Endothelial cell of umbilical vein (primary cell): ENCODE data around the gene C3orf62. TPM values are rescaled to one million over a fixed set of nuclear protein-coding genes. Genes with fewer than 3 reads are reported as not detected.

Experiments used
- BruUV-seq: library from RNA; stranded (reverse); fragments of 400-500 nt; replicated peaks from 2 replicates; lab custom pipeline; 2021; lab: Mats Ljungman, UMichigan
- CTCF ChIA-PET: fragments of 300-600, 350-600 bp; sonication (Branson Sonifier 250); formaldehyde crosslinking; loops from one replicate; lab custom pipeline; 2021; ENCODE audit warnings: antibody characterized with exemption, inconsistent platforms; lab: Charles Lee
- POLR2A ChIA-PET: fragments of 300-600, 350-600 bp; sonication (Branson Sonifier 250); formaldehyde crosslinking; loops from one replicate; lab custom pipeline; 2021; ENCODE audit warnings: antibody characterized with exemption, inconsistent platforms; lab: Charles Lee
- DNase-seq: peaks from one replicate; pipeline ENCODE4 v3.0.0-alpha.2; 2011; ENCODE audit warnings: low read depth, low spot score
- FAIRE-seq: peaks from 2 replicates; lab custom pipeline; 2011; peaks lifted over from hg19 to GRCh38; lab: Jason Lieb, UNC
- H2AFZ ChIP-seq: 2 replicates; pipeline ENCODE4 v1.6.0; 2012; ENCODE audit warnings: low read depth, low read length, control low read depth, inconsistent platforms
- H3K27ac ChIP-seq: 2 replicates; pipeline ENCODE4 v1.5.1; 2011; ENCODE audit warnings: low read depth, mild to moderate bottlenecking, control low read depth, low read length, moderate library complexity; ENCODE audit not compliant: insufficient read depth
- H3K27me3 ChIP-seq, 2 experiments: 2 replicates each; pipeline versions ENCODE4 v1.6.0 to v1.6.1; 2011; ENCODE audit warnings: low read length in 2 of 2, mixed read lengths in 1 of 2; ENCODE audit not compliant: control insufficient read depth in 2 of 2, insufficient read depth in 2 of 2
- H3K36me3 ChIP-seq, 2 experiments: 2 replicates in 1 of 2; 3 replicates in 1 of 2; pipeline ENCODE4 v1.5.1; 2011; ENCODE audit warnings: low read length in 2 of 2, mild to moderate bottlenecking in 1 of 2, moderate library complexity in 1 of 2; ENCODE audit not compliant: control insufficient read depth in 2 of 2, insufficient read depth in 2 of 2; ENCODE audit errors: extremely low read depth in 1 of 2
- H3K4me1 ChIP-seq: 3 replicates; pipeline ENCODE4 v1.5.1; 2011; ENCODE audit warnings: mild to moderate bottlenecking, low read length; ENCODE audit not compliant: control insufficient read depth, insufficient read depth; ENCODE audit errors: extremely low read depth
- H3K4me2 ChIP-seq: 2 replicates; pipeline ENCODE4 v1.6.1; 2011; ENCODE audit warnings: low read length, control low read depth, mixed read lengths; ENCODE audit not compliant: insufficient read depth
- H3K4me3 ChIP-seq, 3 experiments: fragments of 200-600 bp in 1 of 3; sonication (generic), shearing (Covaris generic) in 1 of 3; replicated peaks in 1 of 3; 2 replicates each; pipeline ENCODE4 v1.5.1; 2011 to 2016; ENCODE audit warnings: control low read depth in 3 of 3, low read length in 3 of 3, mild to moderate bottlenecking in 2 of 3, inconsistent platforms in 1 of 3, low read depth in 1 of 3, moderate library complexity in 1 of 3; ENCODE audit not compliant: insufficient read depth in 1 of 3
- H3K79me2 ChIP-seq: 2 replicates; pipeline ENCODE4 v1.6.0; 2012; ENCODE audit warnings: low read length, inconsistent platforms; ENCODE audit not compliant: control insufficient read depth, insufficient read depth
- H3K9ac ChIP-seq: replicated peaks from 2 replicates; pipeline ENCODE3; 2011; ENCODE audit warnings: low read length, control low read depth; ENCODE audit not compliant: insufficient read depth; ENCODE audit errors: extremely low read depth
- H3K9me1 ChIP-seq: replicated peaks from 3 replicates; pipeline ENCODE4 v1.6.0; 2011; ENCODE audit warnings: mild to moderate bottlenecking, low read length; ENCODE audit not compliant: control insufficient read depth, insufficient read depth; ENCODE audit errors: extremely low read depth
- H3K9me3 ChIP-seq: replicated peaks from 2 replicates; pipeline ENCODE4 v1.5.1; 2012; ENCODE audit warnings: low read length, inconsistent platforms; ENCODE audit not compliant: control insufficient read depth, insufficient read depth
- H4K20me1 ChIP-seq: replicated peaks from 2 replicates; pipeline ENCODE3; 2011; ENCODE audit warnings: mild to moderate bottlenecking, low read length; ENCODE audit not compliant: control insufficient read depth, insufficient read depth; ENCODE audit errors: extremely low read depth
- EZH2 ChIP-seq: IDR thresholded peaks from 2 replicates; pipeline ENCODE4 v1.6.1; 2012; ENCODE audit warnings: borderline replicate concordance, low read depth, mild to moderate bottlenecking, moderate library complexity, low read length, inconsistent platforms; ENCODE audit not compliant: severe bottlenecking
- JUN ChIP-seq: IDR thresholded peaks from 2 replicates; pipeline ENCODE4 v1.6.1; 2011; ENCODE audit warnings: borderline replicate concordance, low read depth; ENCODE audit not compliant: insufficient read length, insufficient read depth
- MYC ChIP-seq: IDR thresholded peaks from one replicate; pipeline ENCODE4 v1.6.1; 2011; ENCODE audit warnings: mild to moderate bottlenecking, low read depth, low read length
- POLR2AphosphoS5 ChIP-seq: IDR thresholded peaks from 2 replicates; pipeline ENCODE4 v1.6.1; 2012; ENCODE audit warnings: low read depth, mild to moderate bottlenecking, control low read depth, low read length, moderate library complexity; ENCODE audit not compliant: insufficient read depth
- dilution Hi-C: fragments of 300-500 bp; cut with MboI; formaldehyde crosslinking; loops from one replicate; pipeline ENCODE4 v1.15.0; 2019; ENCODE audit warnings: low sequenced_read_pairs; ENCODE audit not compliant: extremely low pct_ligation_motif_present
- intact Hi-C: fragments of 100-400 bp; cut with micrococcal nuclease; formaldehyde crosslinking; loops from one replicate; pipeline ENCODE4 v1.10.0; 2022
- polyA plus RNA-seq, 4 experiments: library from polyadenylated mRNA; depleted of rRNA in 3 of 4; stranded (reverse) in 3 of 4; unstranded in 1 of 4; fragments of >200 nt; gene quantifications; 2 replicates each; pipeline versions ENCODE4 v1.2.1 to v1.2.3, GENCODE V29; 2011 to 2012; ENCODE audit warnings: missing spikeins in 1 of 4
- total RNA-seq: library from RNA; stranded (reverse); gene quantifications from 2 replicates; pipeline ENCODE4 v1.2.3, GENCODE V29; 2021
- TF ChIP-seq, protein P1 (sequence below): IDR thresholded peaks from 2 replicates; pipeline ENCODE4 v1.6.1; 2011; ENCODE audit not compliant: insufficient read depth, insufficient read length
- TF ChIP-seq, protein P2 (sequence below), 2 donors: IDR thresholded peaks; 1 replicate in 1 of 2; 2 replicates in 1 of 2; pipeline ENCODE4 v1.5.1; 2011; ENCODE audit warnings: low read length in 2 of 2, mild to moderate bottlenecking in 2 of 2, moderate library complexity in 2 of 2, control low read depth in 1 of 2, inconsistent platforms in 1 of 2, low read depth in 1 of 2; ENCODE audit not compliant: insufficient read depth in 1 of 2; ENCODE audit errors: extremely low read depth in 1 of 2

The C3orf62 gene
- total and polyA plus RNA-seq, 2 donors (not counting 3 experiments of a cell fraction or from before 2014, with no cell fraction given): 2.8 to 5.6 TPM

DNA sequence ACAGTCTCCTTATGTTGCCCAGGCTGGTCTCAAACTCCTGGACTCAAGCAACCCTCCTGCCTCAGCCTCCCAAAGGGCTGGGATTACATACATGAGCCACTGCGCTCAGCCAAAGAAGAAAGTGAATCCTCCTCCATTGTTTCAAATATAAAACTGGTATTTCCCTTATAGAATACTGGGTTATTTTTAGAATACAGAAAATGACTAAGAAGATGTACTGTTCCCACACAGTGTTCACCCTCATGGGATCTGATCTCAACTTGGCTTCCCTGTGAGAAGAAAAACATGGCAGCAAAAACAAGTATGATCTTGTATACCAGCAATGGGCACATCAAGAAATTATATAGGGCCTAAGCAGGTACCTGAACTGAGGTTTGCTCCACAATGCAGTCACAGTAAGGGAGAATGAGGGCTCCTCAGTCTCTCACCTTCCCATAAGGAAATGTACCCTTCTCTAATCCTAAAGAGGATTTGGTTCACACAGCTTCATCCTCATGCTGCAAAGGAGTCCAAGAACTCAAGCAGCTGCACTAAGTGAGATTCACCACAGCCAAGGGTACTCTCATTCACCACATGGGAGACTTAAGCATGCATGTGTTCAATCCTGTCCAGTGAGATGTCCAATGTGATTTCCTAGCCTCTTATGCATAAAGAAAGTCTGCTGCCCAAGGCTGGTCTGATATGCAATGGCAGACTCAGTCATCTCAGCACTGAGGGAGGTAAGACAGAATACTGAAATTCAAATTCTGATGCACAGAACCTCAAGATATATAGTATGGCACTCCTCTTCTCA lies 37.1 kb upstream of the C3orf62 start:
- no TSS peak for BruUV-seq

More for the DNA sequence above, 37.1 kb upstream of the C3orf62 start:
- no peak overlapping the region for H3K4me2 ChIP-seq
- ChIA-PET POLR2A (interaction anchor here (0.6 kb wide), 1 partner anchor 609 kb away, joined by 3 read pairs; no protein-coding TSS in a partner anchor), CTCF (interaction anchor here (0.6 to 1.5 kb wide), 5 partner anchors 21 to 230 kb away, joined by 3 to 4 read pairs (median 3); no protein-coding TSS in a partner anchor)
- H3K27ac ChIP-seq: peak overlapping the region; percentile 32
- dilution Hi-C loops (no loop called here), intact Hi-C loops (no loop called here)
- TF ChIP-seq JUN (no peak), POLR2AphosphoS5 (no peak), EZH2 (no peak), MYC (no peak)
- TF ChIP-seq, protein P1, sequence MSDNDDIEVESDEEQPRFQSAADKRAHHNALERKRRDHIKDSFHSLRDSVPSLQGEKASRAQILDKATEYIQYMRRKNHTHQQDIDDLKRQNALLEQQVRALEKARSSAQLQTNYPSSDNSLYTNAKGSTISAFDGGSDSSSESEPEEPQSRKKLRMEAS: no peak
- TF ChIP-seq, protein P2, sequence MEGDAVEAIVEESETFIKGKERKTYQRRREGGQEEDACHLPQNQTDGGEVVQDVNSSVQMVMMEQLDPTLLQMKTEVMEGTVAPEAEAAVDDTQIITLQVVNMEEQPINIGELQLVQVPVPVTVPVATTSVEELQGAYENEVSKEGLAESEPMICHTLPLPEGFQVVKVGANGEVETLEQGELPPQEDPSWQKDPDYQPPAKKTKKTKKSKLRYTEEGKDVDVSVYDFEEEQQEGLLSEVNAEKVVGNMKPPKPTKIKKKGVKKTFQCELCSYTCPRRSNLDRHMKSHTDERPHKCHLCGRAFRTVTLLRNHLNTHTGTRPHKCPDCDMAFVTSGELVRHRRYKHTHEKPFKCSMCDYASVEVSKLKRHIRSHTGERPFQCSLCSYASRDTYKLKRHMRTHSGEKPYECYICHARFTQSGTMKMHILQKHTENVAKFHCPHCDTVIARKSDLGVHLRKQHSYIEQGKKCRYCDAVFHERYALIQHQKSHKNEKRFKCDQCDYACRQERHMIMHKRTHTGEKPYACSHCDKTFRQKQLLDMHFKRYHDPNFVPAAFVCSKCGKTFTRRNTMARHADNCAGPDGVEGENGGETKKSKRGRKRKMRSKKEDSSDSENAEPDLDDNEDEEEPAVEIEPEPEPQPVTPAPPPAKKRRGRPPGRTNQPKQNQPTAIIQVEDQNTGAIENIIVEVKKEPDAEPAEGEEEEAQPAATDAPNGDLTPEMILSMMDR (IDR thresholded peaks at IDR 0.05; ENCODE audit: extremely low read depth in 1 of 2, insufficient read depth in 1 of 2, low read depth in 1 of 2, low read length in 2 of 2): no peak
- H3K79me2 ChIP-seq: no peaks in the 10 kb centered on the region
- no peaks in the 10 kb centered on the region for H3K9me1 ChIP-seq
- no peaks in the 10 kb centered on the region for H3K9me3 ChIP-seq
- H2AFZ ChIP-seq: no peak overlapping the region
- peaks cover 4% of the 10 kb centered on the region for H3K4me1 ChIP-seq
- H3K27me3 ChIP-seq: no peaks in the 10 kb centered on the region
- peak; percentile 60 for FAIRE-seq
- H3K4me3 ChIP-seq: no peak overlapping the region
- H3K36me3 ChIP-seq: peaks cover 14 to 30% of the 10 kb centered on the region in 2 experiments
- H4K20me1 ChIP-seq: no peaks in the 10 kb centered on the region
- H3K9ac ChIP-seq: no peak overlapping the region
- peak; percentile 49 for DNase-seq
